Neural cell (in vitro differentiated cells): ENCODE measurements around the gene TP53TG5. TPM values are rescaled to one million over a fixed set of nuclear protein-coding genes. Genes with fewer than 3 reads are reported as not detected.

Experiments used
- H2AFZ ChIP-seq: fragments of 200-600, 300-800 bp; sonication (generic), shearing (Covaris generic); 2 replicates; pipeline ENCODE4 v1.6.0; 2014; ENCODE audit warnings: low read depth, mild to moderate bottlenecking, antibody characterized with exemption, low read length, moderate library complexity
- H3F3A ChIP-seq: fragments of 200-600 bp; shearing (Covaris generic); 2 replicates; pipeline ENCODE4 v1.6.1; 2016; ENCODE audit warnings: mild to moderate bottlenecking, moderate library complexity, mixed read lengths, antibody characterized with exemption, low read length; ENCODE audit not compliant: insufficient read depth, poor library complexity, severe bottlenecking
- H3K27ac ChIP-seq: fragments of 200-600, 300-800 bp; sonication (generic), shearing (Covaris generic); 2 replicates; pipeline ENCODE4 v1.5.1; 2014; ENCODE audit warnings: mild to moderate bottlenecking, low read length, moderate library complexity
- H3K27me3 ChIP-seq: fragments of 300-800, 200-600 bp; sonication (generic), shearing (Covaris generic); 2 replicates; pipeline ENCODE4 v1.6.0; 2014; ENCODE audit warnings: mild to moderate bottlenecking, low read depth, low read length, moderate library complexity; ENCODE audit not compliant: insufficient read depth
- H3K36me3 ChIP-seq: fragments of 300-800, 200-600 bp; sonication (generic), shearing (Covaris generic); 2 replicates; pipeline ENCODE4 v1.5.1; 2014; ENCODE audit warnings: mild to moderate bottlenecking, antibody characterized with exemption, low read length, moderate library complexity; ENCODE audit not compliant: insufficient read depth
- H3K4me2 ChIP-seq: fragments of 300-800, 200-600 bp; sonication (generic), shearing (Covaris generic); 2 replicates; pipeline ENCODE4 v1.6.0; 2014; ENCODE audit warnings: mild to moderate bottlenecking, low read length
- H3K4me3 ChIP-seq: fragments of 300-800, 200-600 bp; sonication (generic), shearing (Covaris generic); 2 replicates; pipeline ENCODE4 v1.5.1; 2014; ENCODE audit warnings: mild to moderate bottlenecking, low read length, moderate library complexity
- H3K79me2 ChIP-seq: fragments of 200-600 bp; shearing (Covaris generic); replicated peaks from 2 replicates; pipeline ENCODE4 v1.6.0; 2014; ENCODE audit warnings: mild to moderate bottlenecking, low read length, moderate library complexity; ENCODE audit not compliant: insufficient read depth
- H3K9ac ChIP-seq: fragments of 300-800, 200-600 bp; sonication (generic), shearing (Covaris generic); 2 replicates; pipeline ENCODE4 v1.6.1; 2016; ENCODE audit warnings: mild to moderate bottlenecking, low read length, mixed read lengths
- H3K9me2 ChIP-seq: fragments of 200-600 bp; shearing (Covaris generic); 2 replicates; pipeline ENCODE4 v1.6.1; 2016; ENCODE audit warnings: mild to moderate bottlenecking, low read length, mixed read lengths; ENCODE audit not compliant: insufficient read depth
- H3K9me3 ChIP-seq: fragments of 200-600, 300-800 bp; sonication (generic), shearing (Covaris generic); 2 replicates; pipeline ENCODE4 v1.6.1; 2016; ENCODE audit warnings: mild to moderate bottlenecking, mixed run types, low read length, moderate library complexity, mixed read lengths
- H4K20me1 ChIP-seq: fragments of 200-600 bp; shearing (Covaris generic); 2 replicates; pipeline ENCODE4 v1.6.1; 2016; ENCODE audit warnings: mild to moderate bottlenecking, mixed run types; ENCODE audit not compliant: insufficient read depth
- EP300 ChIP-seq: fragments of 450-650 bp; conservative IDR thresholded peaks from 2 replicates; pipeline ENCODE4 v1.6.1; 2014; ENCODE audit warnings: antibody characterized with exemption, mild to moderate bottlenecking, moderate library complexity; ENCODE audit not compliant: poor library complexity, severe bottlenecking
- EZH2 ChIP-seq: fragments of 200-600, 300-800 bp; shearing (Covaris generic), sonication (generic); IDR thresholded peaks from 2 replicates; pipeline ENCODE4 v1.6.1; 2014; ENCODE audit warnings: antibody characterized with exemption, low read length, borderline replicate concordance, mild to moderate bottlenecking; ENCODE audit not compliant: insufficient read depth, poor library complexity, severe bottlenecking
- MXI1 ChIP-seq: fragments of 450-650 bp; conservative IDR thresholded peaks from 2 replicates; pipeline ENCODE4 v1.6.1; 2014; ENCODE audit warnings: antibody characterized with exemption, mild to moderate bottlenecking; ENCODE audit not compliant: poor library complexity, severe bottlenecking
- POLR2AphosphoS5 ChIP-seq: IDR thresholded peaks from 2 replicates; pipeline ENCODE4 v1.6.1; 2012
- RAD21 ChIP-seq: fragments of 450-650 bp; conservative IDR thresholded peaks from 2 replicates; pipeline ENCODE4 v1.6.1; 2014; ENCODE audit warnings: antibody characterized with exemption, mild to moderate bottlenecking, moderate library complexity
- SMC3 ChIP-seq: fragments of 450-650 bp; conservative IDR thresholded peaks from 2 replicates; pipeline ENCODE4 v1.6.1; 2014; ENCODE audit warnings: antibody characterized with exemption, mild to moderate bottlenecking, moderate library complexity; ENCODE audit not compliant: poor library complexity
- TAF1 ChIP-seq: IDR thresholded peaks from 2 replicates; pipeline ENCODE4 v1.6.1; 2012; ENCODE audit warnings: low read depth
- polyA plus RNA-seq: library from polyadenylated mRNA; depleted of rRNA; stranded (reverse); fragments of >200 nt; gene quantifications from 2 replicates; pipeline ENCODE4 v1.2.3, GENCODE V29; 2014
- TF ChIP-seq, protein P1 (sequence below): fragments of 450-650 bp; IDR thresholded peaks from 2 replicates; pipeline ENCODE4 v1.5.1; 2014; ENCODE audit warnings: antibody characterized with exemption, mild to moderate bottlenecking, moderate library complexity; ENCODE audit not compliant: poor library complexity, severe bottlenecking
- TF ChIP-seq, protein P2 (sequence below): IDR thresholded peaks from 2 replicates; pipeline ENCODE4 v1.6.1; 2012; ENCODE audit warnings: borderline replicate concordance

TP53TG5 gene
- polyA plus RNA-seq, 1 donor from 2014 or later: not detected

DNA sequence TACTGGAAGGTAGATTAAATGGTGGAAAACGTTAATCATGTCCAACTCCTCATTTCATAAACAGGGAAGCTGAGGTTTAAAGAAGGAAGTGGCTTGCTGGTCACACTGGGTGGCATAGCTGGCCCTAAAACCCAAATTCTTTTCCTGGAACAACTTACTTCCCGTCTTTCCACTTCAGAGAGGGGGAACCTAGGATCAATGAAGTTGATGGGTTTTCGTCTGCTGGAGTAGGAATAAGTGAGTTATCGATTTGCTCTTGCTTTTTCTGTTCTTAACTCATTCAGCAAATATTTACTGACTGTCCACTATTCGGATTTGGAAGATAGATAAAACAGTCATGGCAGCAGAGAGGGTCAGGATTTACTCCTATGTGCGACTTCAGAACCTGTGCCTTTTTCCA is 16.3 kb downstream of the TP53TG5 start:
- H3F3A ChIP-seq: no peaks in the 10 kb centered on the region
- no peak overlapping the region for H3K4me2 ChIP-seq
- H3K4me3 ChIP-seq: no peak overlapping the region
- H3K9ac ChIP-seq: no peak overlapping the region
- H3K9me2 ChIP-seq: no peaks in the 10 kb centered on the region
- no peaks in the 10 kb centered on the region for H3K36me3 ChIP-seq
- no peaks in the 10 kb centered on the region for H4K20me1 ChIP-seq
- H3K79me2 ChIP-seq: peaks cover 28% of the 10 kb centered on the region
- no peak overlapping the region for H3K27ac ChIP-seq
- TF ChIP-seq EZH2: no peak
- TF ChIP-seq RAD21: no peak
- no peak for TF ChIP-seq TAF1
- TF ChIP-seq MXI1: no peak
- TF ChIP-seq EP300: no peak
- no peak for TF ChIP-seq SMC3
- no peak for TF ChIP-seq POLR2AphosphoS5
- TF ChIP-seq, protein P1, sequence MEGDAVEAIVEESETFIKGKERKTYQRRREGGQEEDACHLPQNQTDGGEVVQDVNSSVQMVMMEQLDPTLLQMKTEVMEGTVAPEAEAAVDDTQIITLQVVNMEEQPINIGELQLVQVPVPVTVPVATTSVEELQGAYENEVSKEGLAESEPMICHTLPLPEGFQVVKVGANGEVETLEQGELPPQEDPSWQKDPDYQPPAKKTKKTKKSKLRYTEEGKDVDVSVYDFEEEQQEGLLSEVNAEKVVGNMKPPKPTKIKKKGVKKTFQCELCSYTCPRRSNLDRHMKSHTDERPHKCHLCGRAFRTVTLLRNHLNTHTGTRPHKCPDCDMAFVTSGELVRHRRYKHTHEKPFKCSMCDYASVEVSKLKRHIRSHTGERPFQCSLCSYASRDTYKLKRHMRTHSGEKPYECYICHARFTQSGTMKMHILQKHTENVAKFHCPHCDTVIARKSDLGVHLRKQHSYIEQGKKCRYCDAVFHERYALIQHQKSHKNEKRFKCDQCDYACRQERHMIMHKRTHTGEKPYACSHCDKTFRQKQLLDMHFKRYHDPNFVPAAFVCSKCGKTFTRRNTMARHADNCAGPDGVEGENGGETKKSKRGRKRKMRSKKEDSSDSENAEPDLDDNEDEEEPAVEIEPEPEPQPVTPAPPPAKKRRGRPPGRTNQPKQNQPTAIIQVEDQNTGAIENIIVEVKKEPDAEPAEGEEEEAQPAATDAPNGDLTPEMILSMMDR: no peak
- TF ChIP-seq, protein P2, sequence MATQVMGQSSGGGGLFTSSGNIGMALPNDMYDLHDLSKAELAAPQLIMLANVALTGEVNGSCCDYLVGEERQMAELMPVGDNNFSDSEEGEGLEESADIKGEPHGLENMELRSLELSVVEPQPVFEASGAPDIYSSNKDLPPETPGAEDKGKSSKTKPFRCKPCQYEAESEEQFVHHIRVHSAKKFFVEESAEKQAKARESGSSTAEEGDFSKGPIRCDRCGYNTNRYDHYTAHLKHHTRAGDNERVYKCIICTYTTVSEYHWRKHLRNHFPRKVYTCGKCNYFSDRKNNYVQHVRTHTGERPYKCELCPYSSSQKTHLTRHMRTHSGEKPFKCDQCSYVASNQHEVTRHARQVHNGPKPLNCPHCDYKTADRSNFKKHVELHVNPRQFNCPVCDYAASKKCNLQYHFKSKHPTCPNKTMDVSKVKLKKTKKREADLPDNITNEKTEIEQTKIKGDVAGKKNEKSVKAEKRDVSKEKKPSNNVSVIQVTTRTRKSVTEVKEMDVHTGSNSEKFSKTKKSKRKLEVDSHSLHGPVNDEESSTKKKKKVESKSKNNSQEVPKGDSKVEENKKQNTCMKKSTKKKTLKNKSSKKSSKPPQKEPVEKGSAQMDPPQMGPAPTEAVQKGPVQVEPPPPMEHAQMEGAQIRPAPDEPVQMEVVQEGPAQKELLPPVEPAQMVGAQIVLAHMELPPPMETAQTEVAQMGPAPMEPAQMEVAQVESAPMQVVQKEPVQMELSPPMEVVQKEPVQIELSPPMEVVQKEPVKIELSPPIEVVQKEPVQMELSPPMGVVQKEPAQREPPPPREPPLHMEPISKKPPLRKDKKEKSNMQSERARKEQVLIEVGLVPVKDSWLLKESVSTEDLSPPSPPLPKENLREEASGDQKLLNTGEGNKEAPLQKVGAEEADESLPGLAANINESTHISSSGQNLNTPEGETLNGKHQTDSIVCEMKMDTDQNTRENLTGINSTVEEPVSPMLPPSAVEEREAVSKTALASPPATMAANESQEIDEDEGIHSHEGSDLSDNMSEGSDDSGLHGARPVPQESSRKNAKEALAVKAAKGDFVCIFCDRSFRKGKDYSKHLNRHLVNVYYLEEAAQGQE: no peak
- H3K27me3 ChIP-seq: no peaks in the 10 kb centered on the region
- no peak overlapping the region for H2AFZ ChIP-seq
- H3K9me3 ChIP-seq: no peaks in the 10 kb centered on the region

DNA sequence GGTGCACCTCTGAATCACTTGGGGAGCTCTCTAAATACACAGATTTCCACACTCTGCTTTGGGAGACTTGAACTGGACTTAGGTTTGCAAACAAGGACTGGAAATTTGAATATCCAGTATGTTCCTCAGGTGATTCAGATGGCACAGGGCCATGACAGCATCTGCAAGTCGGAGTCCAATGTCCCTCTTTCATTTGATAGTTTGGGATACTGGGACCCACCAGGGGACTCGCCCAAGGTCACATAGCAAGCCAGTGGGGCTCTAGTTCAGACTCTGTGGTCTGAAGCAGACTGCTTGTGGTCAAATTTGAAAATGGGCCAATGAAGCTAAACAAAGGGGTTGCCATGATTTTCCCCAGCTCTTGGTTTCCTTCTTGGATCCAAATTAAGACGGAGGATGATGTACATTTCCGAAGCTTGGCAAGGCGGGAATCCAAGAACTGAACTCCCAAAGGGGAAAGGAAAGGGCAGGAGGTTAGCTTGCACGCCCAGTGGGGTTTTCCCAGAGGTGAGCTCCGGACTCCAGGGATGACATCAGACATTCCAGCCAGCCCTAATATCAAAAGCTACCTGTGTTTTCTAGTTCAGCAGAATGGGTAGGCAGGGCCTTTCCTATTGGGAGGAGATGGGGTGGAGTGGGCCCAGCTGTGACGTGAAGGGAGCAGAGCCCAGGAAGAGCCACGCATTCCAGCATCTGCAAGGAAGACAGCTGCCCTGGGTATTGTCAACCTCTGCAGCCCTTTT is 18.5 kb downstream of the TP53TG5 start:
- Histone ChIP-seq H3K27me3 (no peaks in the 10 kb centered on the region), H3K4me3 (no peak overlapping the region), H3K36me3 (no peaks in the 10 kb centered on the region), H3K27ac (no peak overlapping the region), H3K79me2 (peaks cover 11% of the 10 kb centered on the region), H2AFZ (no peak overlapping the region), H3K9ac (no peak overlapping the region), H3F3A (no peaks in the 10 kb centered on the region), H3K9me3 (no peaks in the 10 kb centered on the region), H4K20me1 (no peaks in the 10 kb centered on the region), H3K9me2 (no peaks in the 10 kb centered on the region), H3K4me2 (no peak overlapping the region)
- TF ChIP-seq, protein P2: no peak
- TF ChIP-seq RAD21 (no peak), EP300 (no peak)
